Liver (tissue), 9 donors: ENCODE results near the gene PEX5. TPM values are rescaled to one million over a fixed set of nuclear protein-coding genes. Genes with fewer than 3 reads are reported as not detected.

ENCODE experiments used
- DNase-seq: peaks from one replicate; pipeline ENCODE4 v3.0.0-alpha.2; 2017; ENCODE audit warnings: low spot score
- H3K27ac ChIP-seq, 2 donors: one replicate each; pipeline ENCODE4 v1.7.0; 2013; ENCODE audit warnings: inconsistent platforms in 2 of 2, low read length in 2 of 2, control low read depth in 1 of 2, low read depth in 1 of 2, mild to moderate bottlenecking in 1 of 2
- H3K27me3 ChIP-seq, 4 donors: one replicate each; pipeline versions ENCODE4 v1.6.1 to v1.7.0; 2013; ENCODE audit warnings: low read length in 3 of 4, inconsistent platforms in 1 of 4, mild to moderate bottlenecking in 1 of 4, moderate library complexity in 1 of 4; ENCODE audit not compliant: control insufficient read depth in 4 of 4, insufficient read depth in 4 of 4
- H3K36me3 ChIP-seq, 4 donors: one replicate each; pipeline versions ENCODE4 v1.6.1 to v1.7.0; 2013; ENCODE audit warnings: low read length in 3 of 4, mild to moderate bottlenecking in 3 of 4, low read depth in 1 of 4, moderate library complexity in 1 of 4; ENCODE audit not compliant: control insufficient read depth in 4 of 4, insufficient read depth in 3 of 4
- H3K4me1 ChIP-seq, 4 donors: one replicate each; pipeline versions ENCODE4 v1.6.1 to v1.7.0; 2013; ENCODE audit warnings: low read length in 3 of 4, mild to moderate bottlenecking in 3 of 4, moderate library complexity in 1 of 4; ENCODE audit not compliant: control insufficient read depth in 4 of 4, insufficient read depth in 4 of 4
- H3K4me3 ChIP-seq, 3 donors: one replicate each; pipeline versions ENCODE4 v1.6.1 to v1.7.0; 2013; ENCODE audit warnings: low read length in 3 of 3, control low read depth in 1 of 3, low read depth in 1 of 3, mild to moderate bottlenecking in 1 of 3
- H3K9ac ChIP-seq, 2 donors: one replicate each; pipeline ENCODE4 v1.7.0; 2013; ENCODE audit warnings: low read length in 2 of 2, mild to moderate bottlenecking in 2 of 2, moderate library complexity in 2 of 2, control low read depth in 1 of 2, low read depth in 1 of 2
- H3K9me3 ChIP-seq, 4 donors: one replicate each; pipeline versions ENCODE4 v1.6.1 to v1.7.0; 2013; ENCODE audit warnings: low read length in 3 of 4; ENCODE audit not compliant: control insufficient read depth in 4 of 4
- ATF3 ChIP-seq: IDR thresholded peaks from 2 replicates; pipeline ENCODE4 v1.6.1; 2016; ENCODE audit warnings: antibody characterized with exemption
- CTCF ChIP-seq: fragments of 150-350 bp; IDR thresholded peaks from 2 replicates; pipeline ENCODE4 v1.5.1; 2017; ENCODE audit warnings: improper control_type of control experiment, low read depth, low read length; ENCODE audit not compliant: missing input control
- EGR1 ChIP-seq, 2 donors: IDR thresholded peaks; 2 replicates each; pipeline ENCODE4 v1.6.1; 2016 to 2018; ENCODE audit warnings: antibody characterized with exemption in 2 of 2, low read depth in 2 of 2
- FOXA1 ChIP-seq: IDR thresholded peaks from 2 replicates; pipeline ENCODE4 v1.6.1; 2016; ENCODE audit warnings: antibody characterized with exemption
- FOXA2 ChIP-seq: IDR thresholded peaks from 2 replicates; pipeline ENCODE4 v1.6.1; 2016; ENCODE audit warnings: antibody characterized with exemption
- GABPA ChIP-seq, 2 donors: IDR thresholded peaks in 1 of 2; conservative IDR thresholded peaks in 1 of 2; 2 replicates each; pipeline ENCODE4 v1.6.1; 2016; ENCODE audit warnings: antibody characterized with exemption in 2 of 2, mild to moderate bottlenecking in 1 of 2, moderate library complexity in 1 of 2
- HNF4A ChIP-seq, 2 donors: conservative IDR thresholded peaks; 2 replicates each; pipeline ENCODE4 v1.6.1; 2016; ENCODE audit warnings: antibody characterized with exemption in 2 of 2, mild to moderate bottlenecking in 2 of 2
- HNF4G ChIP-seq: IDR thresholded peaks from 2 replicates; pipeline ENCODE4 v1.6.1; 2016; ENCODE audit warnings: antibody characterized with exemption
- JUND ChIP-seq, 2 donors: IDR thresholded peaks; 2 replicates each; pipeline ENCODE4 v1.6.1; 2016; ENCODE audit warnings: antibody characterized with exemption in 2 of 2
- MAX ChIP-seq: IDR thresholded peaks from 2 replicates; pipeline ENCODE4 v1.6.1; 2016; ENCODE audit warnings: antibody characterized with exemption
- NR2F2 ChIP-seq: IDR thresholded peaks from 2 replicates; pipeline ENCODE4 v1.6.1; 2016; ENCODE audit warnings: antibody characterized with exemption
- RAD21 ChIP-seq, 2 donors: IDR thresholded peaks; 2 replicates each; pipeline ENCODE4 v1.6.1; 2016; ENCODE audit warnings: antibody characterized with exemption in 2 of 2, mild to moderate bottlenecking in 2 of 2
- REST ChIP-seq: IDR thresholded peaks from 2 replicates; pipeline ENCODE4 v1.6.1; 2016; ENCODE audit warnings: antibody characterized with exemption, mild to moderate bottlenecking
- RXRA ChIP-seq, 2 donors: IDR thresholded peaks; 2 replicates each; pipeline ENCODE4 v1.6.1; 2017 to 2018; ENCODE audit warnings: antibody characterized with exemption in 2 of 2, mild to moderate bottlenecking in 1 of 2
- SP1 ChIP-seq: IDR thresholded peaks from 2 replicates; pipeline ENCODE4 v1.6.1; 2018; ENCODE audit warnings: antibody characterized with exemption, mild to moderate bottlenecking
- TAF1 ChIP-seq: conservative IDR thresholded peaks from 2 replicates; pipeline ENCODE4 v1.6.1; 2016; ENCODE audit warnings: antibody characterized with exemption, mild to moderate bottlenecking
- YY1 ChIP-seq: IDR thresholded peaks from 2 replicates; pipeline ENCODE4 v1.6.1; 2016; ENCODE audit warnings: antibody characterized with exemption, mild to moderate bottlenecking
- ZBTB33 ChIP-seq: IDR thresholded peaks from 2 replicates; pipeline ENCODE4 v1.6.1; 2016; ENCODE audit warnings: antibody characterized with exemption
- WGBS: extraction: QIAGEN DNeasy Blood & Tissue Kit; methylation state at CpG from one replicate; pipeline ENCODE4 v1.1.7; 2013; 5-methylcytosine and 5-hydroxymethylcytosine counted together
- polyA plus RNA-seq, 2 donors: library from polyadenylated mRNA; stranded (reverse) in 1 of 2; unstranded in 1 of 2; fragments of 200-250 nt in 1 of 2; fragments of >200 nt in 1 of 2; fragmentation: Nextera tagmentation in 1 of 2; extraction: Ambion mirVana in 1 of 2; gene quantifications; one replicate each; pipeline versions ENCODE4 v1.2.1 to v1.2.3, GENCODE V29; 2013 to 2015
- total RNA-seq, 2 donors: library from RNA; depleted of rRNA; stranded (reverse); fragments of >200 nt; gene quantifications; one replicate each; pipeline ENCODE4 v1.2.3, GENCODE V29; 2014
- donor health status: healthy.
- donor health status: healthy.
- donor health status: healthy.
- donor health status: healthy.
- donor health status: healthy.

The PEX5 gene
- total and polyA plus RNA-seq, 4 donors = 5.7 to 37.9 (median 22.8) TPM

GRCh38 chr12:7161811-7162210 is 27.7 kb upstream of the PEX5 start:
- peak overlapping the region; percentile 42 to 44 for H3K27ac ChIP-seq
- no peaks in the 10 kb centered on the region for H3K9me3 ChIP-seq
- H3K4me1 ChIP-seq = peaks cover 5 to 17% (median 12%) of the 10 kb centered on the region in 4 donors
- DNase-seq = no peak
- TF ChIP-seq CTCF (no peak), HNF4A (conservative IDR thresholded peaks at IDR 0.05) (peak in 1 of 2 donors; percentile 70), EGR1 (IDR thresholded peaks at IDR 0.05; ENCODE audit: low read depth in 2 of 2) (peak in 1 of 2 donors; percentile 42), GABPA (IDR thresholded peaks at IDR 0.05 in 1 of 2, conservative IDR thresholded peaks at IDR 0.05 in 1 of 2) (peak in 1 of 2 donors; percentile 23), RXRA (IDR thresholded peaks at IDR 0.05) (peak in 1 of 2 donors; percentile 77), REST (peak; percentile 65), SP1 (no peak), NR2F2 (no peak), ATF3 (no peak), RAD21 (IDR thresholded peaks at IDR 0.05) (no peak), FOXA2 (no peak), TAF1 (no peak), MAX (peak; percentile 59), FOXA1 (no peak), ZBTB33 (no peak), JUND (IDR thresholded peaks at IDR 0.05) (peak in 1 of 2 donors; percentile 67), YY1 (peak; percentile 48), HNF4G (no peak)
- H3K27me3 ChIP-seq = no peaks in the 10 kb centered on the region
- H3K9ac ChIP-seq = no peak overlapping the region
- H3K4me3 ChIP-seq = no peak overlapping the region
- H3K36me3 ChIP-seq = peaks cover 3 to 6% (median 4%) of the 10 kb centered on the region in 4 donors
- WGBS = 48% methylated on average over 5 of the region's 5 CpGs
